OCI-LY7 (cell line): ENCODE results near the gene PALLD. TPM values are rescaled to one million over a fixed set of nuclear protein-coding genes. Genes with fewer than 3 reads are reported as not detected.

ENCODE experiments used
- BruUV-seq: library from RNA; stranded (reverse); fragments of 400-500 nt; replicated peaks from 2 replicates; lab custom pipeline; 2021; lab: Mats Ljungman, UMichigan
- CTCF ChIA-PET: fragments of 300-600 bp; sonication (Branson Sonifier 250); formaldehyde crosslinking; loops from one replicate; lab custom pipeline; 2022; ENCODE audit warnings: antibody characterized with exemption; ENCODE audit not compliant: unreplicated experiment; lab: Charles Lee
- POLR2A ChIA-PET: fragments of 300-600 bp; sonication (Branson Sonifier 250); formaldehyde crosslinking; loops from one replicate; lab custom pipeline; 2022; ENCODE audit warnings: antibody characterized with exemption; lab: Charles Lee
- DNase-seq: peaks from one replicate; pipeline ENCODE4 v3.0.0-alpha.2; 2015; ENCODE audit warnings: low spot score
- H2AFZ ChIP-seq: fragments of 200-600 bp; sonication (generic), shearing (Covaris generic); 2 replicates; pipeline ENCODE4 v1.6.1; 2014; ENCODE audit warnings: mild to moderate bottlenecking, antibody characterized with exemption, low read length, moderate library complexity
- H3K27ac ChIP-seq: fragments of 200-600 bp; sonication (generic); 2 replicates; pipeline ENCODE4 v1.5.1; 2014; ENCODE audit warnings: mixed run types, low read depth, mild to moderate bottlenecking, moderate library complexity, low read length, inconsistent platforms; ENCODE audit not compliant: poor library complexity, severe bottlenecking
- H3K36me3 ChIP-seq: fragments of 200-600 bp; sonication (generic); 2 replicates; pipeline ENCODE4 v1.6.1; 2014; ENCODE audit warnings: mild to moderate bottlenecking, antibody characterized with exemption, low read length, moderate library complexity, mixed read lengths; ENCODE audit not compliant: insufficient read depth
- H3K4me1 ChIP-seq: fragments of 200-600 bp; sonication (generic); 2 replicates; pipeline ENCODE4 v1.5.1; 2014; ENCODE audit warnings: mild to moderate bottlenecking, low read length; ENCODE audit not compliant: insufficient read depth, poor library complexity, severe bottlenecking
- H3K4me2 ChIP-seq: fragments of 200-600 bp; sonication (generic); 2 replicates; pipeline ENCODE4 v1.6.1; 2014; ENCODE audit warnings: mild to moderate bottlenecking, low read length
- H3K4me3 ChIP-seq: fragments of 200-600 bp; sonication (generic); 2 replicates; pipeline ENCODE4 v1.5.1; 2014; ENCODE audit warnings: mild to moderate bottlenecking, low read depth, low read length; ENCODE audit not compliant: poor library complexity, severe bottlenecking
- H3K79me2 ChIP-seq: fragments of 200-600 bp; sonication (generic); 2 replicates; pipeline ENCODE4 v1.6.1; 2016; ENCODE audit warnings: low read depth, mild to moderate bottlenecking, low read length, moderate library complexity, mixed read lengths; ENCODE audit not compliant: insufficient read depth
- H3K9me2 ChIP-seq: fragments of 200-600 bp; sonication (generic); 2 replicates; pipeline ENCODE4 v1.6.1; 2016; ENCODE audit warnings: mild to moderate bottlenecking, low read length, mixed read lengths; ENCODE audit not compliant: insufficient read depth
- H3K9me3 ChIP-seq: fragments of 200-600 bp; sonication (generic); 2 replicates; pipeline ENCODE4 v1.6.1; 2014; ENCODE audit warnings: mild to moderate bottlenecking, mixed run types, low read length, mixed read lengths
- H4K20me1 ChIP-seq: fragments of 200-600 bp; sonication (generic); 2 replicates; pipeline ENCODE4 v1.6.1; 2014; ENCODE audit warnings: mild to moderate bottlenecking, antibody characterized with exemption, low read length, moderate library complexity, mixed read lengths; ENCODE audit not compliant: insufficient read depth
- CTCF ChIP-seq: fragments of 200-600 bp; sonication (generic); conservative IDR thresholded peaks from 2 replicates; pipeline ENCODE4 v1.5.1; 2014; ENCODE audit warnings: mild to moderate bottlenecking, antibody characterized with exemption, low read length, moderate library complexity, mixed read lengths
- EZH2phosphoT487 ChIP-seq: fragments of 200-600 bp; sonication (generic); IDR thresholded peaks from 2 replicates; pipeline ENCODE4 v1.6.1; 2018; ENCODE audit warnings: low read depth, borderline replicate concordance, mild to moderate bottlenecking, mixed run types, antibody characterized with exemption, low read length, moderate library complexity, mixed read lengths
- intact Hi-C: fragments of 100-400 bp; cut with micrococcal nuclease; formaldehyde crosslinking; loops from one replicate; pipeline ENCODE4 v1.10.0; 2022; ENCODE audit not compliant: unreplicated experiment
- total RNA-seq, 2 experiments: library from RNA; depleted of rRNA in 1 of 2; stranded (reverse); fragments of >200 nt in 1 of 2; shearing (Covaris generic) in 1 of 2; gene quantifications; 2 replicates each; pipeline ENCODE4 v1.2.3, GENCODE V29; 2014 to 2022

The PALLD gene
- total RNA-seq, 2 experiments from 2014 or later: 0.73 to 2.8 TPM

GRCh38 chr4:168854350-168854921, 357.6 kb downstream of the PALLD start:
- intact Hi-C loops: no loop called here
- no peak for DNase-seq
- Histone ChIP-seq H3K9me2 (no peaks in the 10 kb centered on the region), H2AFZ (no peak overlapping the region), H3K36me3 (no peaks in the 10 kb centered on the region), H3K79me2 (no peaks in the 10 kb centered on the region), H3K9me3 (no peaks in the 10 kb centered on the region), H3K27ac (no peak overlapping the region), H3K4me3 (no peak overlapping the region), H4K20me1 (no peaks in the 10 kb centered on the region), H3K4me1 (no peaks in the 10 kb centered on the region), H3K4me2 (no peak overlapping the region)
- BruUV-seq: no TSS peak
- no peak for TF ChIP-seq EZH2phosphoT487
- no peak for TF ChIP-seq CTCF
- POLR2A ChIA-PET: no interaction called here
- CTCF ChIA-PET: no interaction called here

GRCh38 chr4:168856312-168856711, 359.5 kb downstream of the PALLD start:
- no peak overlapping the region for H3K4me3 ChIP-seq
- H3K9me2 ChIP-seq: no peaks in the 10 kb centered on the region
- no peak overlapping the region for H3K27ac ChIP-seq
- no peak overlapping the region for H2AFZ ChIP-seq
- H3K9me3 ChIP-seq: no peaks in the 10 kb centered on the region
- ChIA-PET POLR2A (no interaction called here), CTCF (no interaction called here)
- DNase-seq: no peak
- no peaks in the 10 kb centered on the region for H3K79me2 ChIP-seq
- no peaks in the 10 kb centered on the region for H3K36me3 ChIP-seq
- no peak for TF ChIP-seq CTCF
- TF ChIP-seq EZH2phosphoT487: no peak
- H3K4me1 ChIP-seq: no peaks in the 10 kb centered on the region
- BruUV-seq: no TSS peak
- intact Hi-C loops: no loop called here
- H3K4me2 ChIP-seq: no peak overlapping the region
- H4K20me1 ChIP-seq: no peaks in the 10 kb centered on the region

- Histone ChIP-seq H3K4me2 (no peak overlapping the region), H3K36me3 (no peaks in the 10 kb centered on the region), H4K20me1 (no peaks in the 10 kb centered on the region), H3K4me1 (no peaks in the 10 kb centered on the region), H3K4me3 (no peak overlapping the region), H2AFZ (no peak overlapping the region), H3K79me2 (no peaks in the 10 kb centered on the region), H3K9me2 (no peaks in the 10 kb centered on the region), H3K27ac (no peak overlapping the region), H3K9me3 (no peaks in the 10 kb centered on the region)
- intact Hi-C loops: no loop called here
- CTCF ChIA-PET: no interaction called here
- no peak for DNase-seq
- POLR2A ChIA-PET: no interaction called here
- no peak for TF ChIP-seq EZH2phosphoT487
- TF ChIP-seq CTCF: no peak
- no TSS peak for BruUV-seq
These were observed 360.2 kb downstream of the PALLD start for GRCh38 chr4:168857009-168857408.
